ENCODE results near the gene CEACAM7.

DNA sequence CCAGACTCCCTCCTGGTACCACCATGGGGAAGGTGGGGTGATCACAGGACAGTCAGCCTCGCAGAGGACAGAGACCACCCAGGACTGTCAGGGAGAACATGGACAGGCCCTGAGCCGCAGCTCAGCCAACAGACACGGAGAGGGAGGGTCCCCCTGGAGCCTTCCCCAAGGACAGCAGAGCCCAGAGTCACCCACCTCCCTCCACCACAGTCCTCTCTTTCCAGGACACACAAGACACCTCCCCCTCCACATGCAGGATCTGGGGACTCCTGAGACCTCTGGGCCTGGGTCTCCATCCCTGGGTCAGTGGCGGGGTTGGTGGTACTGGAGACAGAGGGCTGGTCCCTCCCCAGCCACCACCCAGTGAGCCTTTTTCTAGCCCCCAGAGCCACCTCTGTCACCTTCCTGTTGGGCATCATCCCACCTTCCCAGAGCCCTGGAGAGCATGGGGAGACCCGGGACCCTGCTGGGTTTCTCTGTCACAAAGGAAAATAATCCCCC lies 19.9 kb upstream of the CEACAM7 start:
- TF ChIP-seq, protein P1, sequence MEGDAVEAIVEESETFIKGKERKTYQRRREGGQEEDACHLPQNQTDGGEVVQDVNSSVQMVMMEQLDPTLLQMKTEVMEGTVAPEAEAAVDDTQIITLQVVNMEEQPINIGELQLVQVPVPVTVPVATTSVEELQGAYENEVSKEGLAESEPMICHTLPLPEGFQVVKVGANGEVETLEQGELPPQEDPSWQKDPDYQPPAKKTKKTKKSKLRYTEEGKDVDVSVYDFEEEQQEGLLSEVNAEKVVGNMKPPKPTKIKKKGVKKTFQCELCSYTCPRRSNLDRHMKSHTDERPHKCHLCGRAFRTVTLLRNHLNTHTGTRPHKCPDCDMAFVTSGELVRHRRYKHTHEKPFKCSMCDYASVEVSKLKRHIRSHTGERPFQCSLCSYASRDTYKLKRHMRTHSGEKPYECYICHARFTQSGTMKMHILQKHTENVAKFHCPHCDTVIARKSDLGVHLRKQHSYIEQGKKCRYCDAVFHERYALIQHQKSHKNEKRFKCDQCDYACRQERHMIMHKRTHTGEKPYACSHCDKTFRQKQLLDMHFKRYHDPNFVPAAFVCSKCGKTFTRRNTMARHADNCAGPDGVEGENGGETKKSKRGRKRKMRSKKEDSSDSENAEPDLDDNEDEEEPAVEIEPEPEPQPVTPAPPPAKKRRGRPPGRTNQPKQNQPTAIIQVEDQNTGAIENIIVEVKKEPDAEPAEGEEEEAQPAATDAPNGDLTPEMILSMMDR (IDR thresholded peaks at IDR 0.05), result no peak
- TF ChIP-seq POLR2A (IDR thresholded peaks at IDR 0.05), result no peak

Data from vagina (tissue), 2 donors.